ENCODE measurements around the gene MYBPHL. TPM values are rescaled to one million over a fixed set of nuclear protein-coding genes. Genes with fewer than 3 reads are reported as not detected.

Gene MYBPHL
- total and polyA plus RNA-seq, 8 donors = 0.45 TPM; not detected in 7

- WGBS, 5 donors = 47 to 66% (median 62%) methylated on average over 15 of the region's 15 CpGs
- intact Hi-C loops (cut with DNase I; ENCODE audit: low total_unique reads) = no loop called here
- peaks cover 0 to 20% (median 10%) of the 10 kb centered on the region in 4 donors for H3K36me3 ChIP-seq
- peaks cover 0 to 7% (median 3%) of the 10 kb centered on the region in 3 donors for H3K27me3 ChIP-seq
- no peaks in the 10 kb centered on the region for H3K9me3 ChIP-seq
- no peak for DNase-seq
- H3K4me1 ChIP-seq = peaks cover 15 to 42% (median 33%) of the 10 kb centered on the region in 4 donors
- no peak overlapping the region for H3K4me3 ChIP-seq
- TF ChIP-seq EP300 (IDR thresholded peaks at IDR 0.05) = no peak
- TF ChIP-seq POLR2AphosphoS5 (IDR thresholded peaks at IDR 0.05) = no peak
- H3K27ac ChIP-seq = peak overlapping the region in 3 of 5 donors; percentile 24 to 80 (median 54)
Observed at GRCh38 chr1:109255097-109255651, 51.6 kb downstream of the MYBPHL start.

- Histone ChIP-seq H3K4me1 (peaks cover 18 to 45% (median 37%) of the 10 kb centered on the region in 4 donors), H3K27ac (peak overlapping the region in 3 of 5 donors; percentile 24 to 80 (median 54)), H3K27me3 (peaks cover 0 to 12% (median 5%) of the 10 kb centered on the region in 3 donors), H3K36me3 (peaks cover 0 to 20% (median 10%) of the 10 kb centered on the region in 4 donors), H3K4me3 (no peak overlapping the region), H3K9me3 (no peaks in the 10 kb centered on the region)
- no peak for DNase-seq
- TF ChIP-seq POLR2A (IDR thresholded peaks at IDR 0.05) = no peak
- no peak for TF ChIP-seq EP300 (IDR thresholded peaks at IDR 0.05)
- no peak for TF ChIP-seq POLR2AphosphoS5 (IDR thresholded peaks at IDR 0.05)
- intact Hi-C loops (cut with DNase I; ENCODE audit: low total_unique reads) = no loop called here
- 63 to 79% (median 68%) methylated on average over 7 of the region's 7 CpGs for WGBS, 5 donors
Observed at GRCh38 chr1:109254621-109255096, 52.2 kb downstream of the MYBPHL start.

- intact Hi-C loops (cut with DNase I; ENCODE audit: low total_unique reads) = no loop called here
- DNase-seq = peak in 1 of 2 donors; percentile 72
- no peak for TF ChIP-seq CTCF (IDR thresholded peaks at IDR 0.05)
- no peak for TF ChIP-seq EP300 (IDR thresholded peaks at IDR 0.05)
- no peak for TF ChIP-seq POLR2A (IDR thresholded peaks at IDR 0.05)
- TF ChIP-seq POLR2AphosphoS5 (IDR thresholded peaks at IDR 0.05) = no peak
- Histone ChIP-seq H3K27ac (peak overlapping the region; percentile 7 to 80 (median 68)), H3K4me3 (peak overlapping the region; percentile 1 to 11 (median 2)), H3K27me3 (peaks cover 0 to 13% (median 5%) of the 10 kb centered on the region in 3 donors), H3K36me3 (peaks cover 0 to 13% (median 7%) of the 10 kb centered on the region in 4 donors), H3K4me1 (peaks cover 20 to 48% (median 38%) of the 10 kb centered on the region in 4 donors), H3K9me3 (no peaks in the 10 kb centered on the region)
- WGBS, 5 donors = 28 to 38% (median 32%) methylated on average over 8 to 9 of the region's 9 CpGs
Observed at GRCh38 chr1:109253803-109254620, 52.8 kb downstream of the MYBPHL start.

- Histone ChIP-seq H3K4me3 (peak overlapping the region in 3 of 4 donors; percentile 1 to 11 (median 2)), H3K9me3 (no peaks in the 10 kb centered on the region), H3K27me3 (peaks cover 0 to 13% (median 5%) of the 10 kb centered on the region in 3 donors), H3K4me1 (peaks cover 22 to 53% (median 40%) of the 10 kb centered on the region in 4 donors), H3K27ac (peak overlapping the region in 4 of 5 donors; percentile 54 to 80 (median 68)), H3K36me3 (peaks cover 0 to 5% (median under 1%) of the 10 kb centered on the region in 4 donors)
- intact Hi-C loops (cut with DNase I; ENCODE audit: low total_unique reads) = no loop called here
- peak in 1 of 2 donors; percentile 89 for DNase-seq
- TF ChIP-seq POLR2A (IDR thresholded peaks at IDR 0.05) (no peak), CTCF (IDR thresholded peaks at IDR 0.05) (no peak), POLR2AphosphoS5 (IDR thresholded peaks at IDR 0.05) (no peak), EP300 (IDR thresholded peaks at IDR 0.05) (no peak)
- 74 to 83% (median 80%) methylated on average over 24 to 33 of the region's 33 CpGs for WGBS, 5 donors
Observed at GRCh38 chr1:109252893-109253802, 53.7 kb downstream of the MYBPHL start.
